ENCODE data around the gene IGSF3.
A peak's percentile ranks its signal among the peaks of the same experiment; 100 is the strongest.
"Not testable (repeated sequence)": the region's sequence is repeated elsewhere in the genome, so short reads cannot be mapped to it uniquely, and the experiment has no call there.

The IGSF3 gene

GRCh38 chr1:116684575-116684974 is 17.0 kb upstream of the IGSF3 start:
- DNase-seq = no peak

GRCh38 chr1:116682641-116683221 is 15.2 kb upstream of the IGSF3 start:
- no peak for DNase-seq

GRCh38 chr1:116681343-116681899 is 13.9 kb upstream of the IGSF3 start:
- DNase-seq = no peak

GRCh38 chr1:116680752-116681151 is 13.2 kb upstream of the IGSF3 start:
- no peak for DNase-seq

GRCh38 chr1:116679828-116680628 is 12.5 kb upstream of the IGSF3 start:
- DNase-seq = no peak

- DNase-seq = peak; percentile 23
Measured at GRCh38 chr1:116679091-116679827, 11.7 kb upstream of the IGSF3 start.

- no peak for DNase-seq
Measured at GRCh38 chr1:116678732-116679090, 11.2 kb upstream of the IGSF3 start.

GRCh38 chr1:116677474-116678062 is 10.0 kb upstream of the IGSF3 start:
- no peak for DNase-seq

GRCh38 chr1:116676291-116676690 is 8.8 kb upstream of the IGSF3 start:
- DNase-seq = no peak

- no peak for DNase-seq
Measured at GRCh38 chr1:116674751-116675150, 7.2 kb upstream of the IGSF3 start.

GRCh38 chr1:116674011-116674531 is 6.5 kb upstream of the IGSF3 start:
- DNase-seq = no peak

GRCh38 chr1:116671912-116672311 is 4.4 kb upstream of the IGSF3 start:
- DNase-seq = peak; percentile 48

GRCh38 chr1:116671072-116671760 is 3.7 kb upstream of the IGSF3 start:
- DNase-seq = no peak

- no peak for DNase-seq
Measured at GRCh38 chr1:116668277-116668676, 744 bp upstream of the IGSF3 start.

GRCh38 chr1:116667078-116667574 is 407 bp downstream of the IGSF3 start:
- DNase-seq = no peak

- DNase-seq = no peak
Measured at GRCh38 chr1:116666187-116667077, 1.1 kb downstream of the IGSF3 start.

- no peak for DNase-seq
Measured at GRCh38 chr1:116664978-116665371, 2.6 kb downstream of the IGSF3 start.

GRCh38 chr1:116664366-116664977 is 3.1 kb downstream of the IGSF3 start:
- DNase-seq = no peak

GRCh38 chr1:116663821-116664220 is 3.7 kb downstream of the IGSF3 start:
- no peak for DNase-seq

GRCh38 chr1:116661633-116662032 is 5.9 kb downstream of the IGSF3 start:
- DNase-seq = no peak

- not testable (repeated sequence) for DNase-seq
Measured at GRCh38 chr1:116658645-116659044, 8.9 kb downstream of the IGSF3 start.

All from NCI-H524 treated with DMSO at 0.1 percent for 48 hours (cell line).